Activated T-cell treated with anti-CD3 and anti-CD28 coated beads for 24 hours (primary cell): ENCODE measurements around the gene SPATA25.
A peak's percentile ranks its signal among the peaks of the same experiment; 100 is the strongest.
"Not testable (repeated sequence)": the region's sequence is repeated elsewhere in the genome, so short reads cannot be mapped to it uniquely, and the experiment has no call there.

ENCODE experiments used
- DNase-seq: peaks from one replicate; pipeline ENCODE4 v3.0.0-alpha.2; 2020; ENCODE audit warnings: low read depth

SPATA25 gene

GRCh38 chr20:45913116-45913515 lies 25.7 kb upstream of the SPATA25 start:
- no peak for DNase-seq

- DNase-seq, result no peak
Observed at GRCh38 chr20:45912344-45912682, 24.9 kb upstream of the SPATA25 start.

DNA sequence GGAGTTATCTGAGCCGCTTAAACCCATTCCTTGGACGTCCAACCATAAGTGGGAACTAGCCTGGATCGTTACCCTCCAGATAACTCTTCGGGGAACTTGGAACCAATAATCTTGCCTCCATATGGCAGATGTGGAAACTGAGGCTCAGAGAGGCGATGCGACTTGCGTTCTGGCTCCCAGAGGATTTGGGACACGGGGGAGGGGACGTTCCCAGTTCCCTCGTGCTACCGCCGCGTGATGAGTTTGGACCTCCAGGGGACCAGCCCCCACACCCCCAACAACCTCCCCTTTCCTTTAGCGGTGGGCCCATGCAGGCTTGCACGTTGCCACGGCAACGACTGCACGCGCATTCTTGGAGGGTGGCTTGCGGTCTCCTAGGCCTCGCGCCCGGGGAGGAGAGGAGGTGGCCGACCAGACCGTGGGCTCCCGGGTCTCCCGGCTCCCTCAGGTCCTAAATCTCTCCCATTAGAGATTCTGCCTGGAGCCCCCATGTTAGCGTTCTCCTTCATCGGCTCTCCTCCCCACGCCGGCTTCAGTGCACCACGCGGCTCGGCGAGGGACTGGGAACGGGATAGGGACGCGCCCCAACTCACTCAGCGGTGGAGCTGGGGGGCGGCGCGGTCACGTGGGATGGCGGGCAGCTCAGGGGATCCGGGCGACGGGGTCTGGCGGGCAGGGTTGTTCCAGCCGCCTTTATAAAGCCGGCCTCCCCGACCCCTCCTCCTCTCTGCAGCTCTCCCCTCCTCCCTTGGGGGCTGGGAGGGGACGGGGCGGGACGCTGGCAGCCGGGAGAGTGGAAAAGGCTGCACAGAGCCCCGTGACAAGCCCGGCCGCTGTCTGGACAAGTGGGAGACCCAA lies 24.3 kb upstream of the SPATA25 start, which contains the start of gene PLTP:
TSS of gene PLTP (minus strand) at position 670 of the 858 bp plus-strand sequence. CDS start 703 bp downstream, outside the sequence.
- no peak for DNase-seq

- peak; percentile 92 for DNase-seq
Observed at GRCh38 chr20:45910670-45911485, 23.5 kb upstream of the SPATA25 start.

DNA sequence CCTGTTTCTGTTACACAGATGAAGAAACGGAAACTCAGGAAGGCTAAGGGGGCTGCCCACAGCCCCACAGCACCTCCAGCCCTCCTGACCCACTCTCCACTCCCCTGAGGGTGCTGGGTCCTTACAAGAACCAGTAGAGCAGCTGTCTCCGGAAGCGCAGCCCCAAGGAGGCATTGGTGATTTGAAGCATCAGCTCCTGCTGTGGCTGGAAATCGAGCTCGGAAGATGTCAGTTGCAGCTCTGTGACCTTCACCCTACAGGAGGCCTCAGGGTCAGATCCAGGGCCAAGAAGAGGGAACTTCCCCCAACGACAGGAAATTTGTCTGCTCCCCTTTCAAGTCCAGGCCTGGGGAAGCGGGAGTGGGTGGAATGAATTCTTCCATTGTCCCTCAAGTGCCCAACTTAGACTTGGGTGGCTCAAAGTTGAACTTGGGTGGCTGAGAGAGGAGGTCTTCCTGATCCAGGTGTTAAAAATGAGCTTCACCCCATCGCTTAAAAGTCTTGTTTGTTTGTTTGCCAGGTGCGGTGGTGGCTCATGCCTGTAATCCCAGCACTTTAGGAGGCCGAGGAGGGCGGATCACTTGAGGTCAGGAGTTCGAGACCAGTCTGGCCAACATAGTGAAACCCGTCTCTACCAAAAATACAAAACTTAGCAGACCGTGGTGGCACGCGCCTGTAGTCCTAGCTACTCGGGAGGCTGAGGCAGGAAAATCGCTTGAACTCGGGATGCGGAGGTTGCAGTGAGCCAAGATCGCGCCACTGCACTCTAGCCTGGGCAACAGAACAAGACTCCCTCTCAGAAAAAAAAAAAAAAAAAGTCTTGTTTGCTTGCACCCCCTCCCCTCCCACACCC lies 22.6 kb upstream of the SPATA25 start:
- no peak for DNase-seq

DNA sequence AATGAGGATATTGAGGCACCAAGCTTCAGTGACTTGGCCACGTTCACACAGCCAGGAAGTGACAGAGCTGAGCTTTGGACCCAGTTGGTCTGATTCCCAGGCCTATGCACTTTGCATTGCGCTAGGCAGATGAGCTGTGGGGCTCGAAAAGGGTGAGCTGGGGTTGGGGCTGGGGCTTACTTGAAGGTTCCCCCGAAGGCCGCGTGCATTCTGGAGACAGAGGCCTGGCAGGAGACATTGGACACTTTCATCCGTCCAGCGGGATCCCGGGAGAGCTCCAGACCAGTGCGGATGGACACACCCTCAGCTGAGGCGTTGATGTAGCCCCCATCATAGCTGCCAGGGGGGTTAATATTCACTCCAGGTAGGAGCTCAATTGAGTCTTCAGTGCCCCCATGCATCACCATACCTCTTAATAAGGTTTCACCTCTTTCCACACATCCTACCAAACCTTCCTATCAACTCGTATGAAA lies 21.9 kb upstream of the SPATA25 start:
- no peak for DNase-seq

GRCh38 chr20:45908084-45908483 lies 20.7 kb upstream of the SPATA25 start:
- no peak for DNase-seq

GRCh38 chr20:45907219-45907948 lies 20.0 kb upstream of the SPATA25 start:
- DNase-seq, result no peak

- DNase-seq, result no peak
Observed at GRCh38 chr20:45905505-45906079, 18.2 kb upstream of the SPATA25 start.

- DNase-seq, result no peak
Observed at GRCh38 chr20:45904583-45905504, 17.4 kb upstream of the SPATA25 start.

DNA sequence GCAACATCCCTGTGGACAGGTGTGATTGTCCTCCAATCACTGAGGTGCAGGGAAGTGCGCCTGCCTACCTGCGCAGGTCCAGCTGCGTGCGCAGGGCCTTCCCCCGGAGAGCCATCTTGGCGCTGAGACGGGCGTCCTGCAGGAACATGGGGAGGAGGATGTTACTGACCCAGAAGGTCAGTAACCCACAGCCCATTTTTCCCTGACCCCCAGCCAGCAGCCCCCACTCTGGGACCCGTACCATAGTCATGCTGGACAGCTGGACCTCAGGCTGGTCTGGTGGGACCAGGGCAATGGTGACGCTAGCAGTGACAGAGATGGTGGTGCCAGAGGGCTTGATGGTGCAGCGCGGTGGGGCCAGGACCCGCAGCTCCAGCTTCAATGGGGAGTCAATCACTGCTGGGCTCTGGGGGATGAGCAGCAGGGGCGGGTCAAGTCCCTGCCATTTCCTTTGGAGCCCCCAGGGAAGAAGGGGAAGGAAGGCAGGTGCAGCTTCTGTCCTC lies 14.8 kb upstream of the SPATA25 start:
- DNase-seq, result no peak

DNA sequence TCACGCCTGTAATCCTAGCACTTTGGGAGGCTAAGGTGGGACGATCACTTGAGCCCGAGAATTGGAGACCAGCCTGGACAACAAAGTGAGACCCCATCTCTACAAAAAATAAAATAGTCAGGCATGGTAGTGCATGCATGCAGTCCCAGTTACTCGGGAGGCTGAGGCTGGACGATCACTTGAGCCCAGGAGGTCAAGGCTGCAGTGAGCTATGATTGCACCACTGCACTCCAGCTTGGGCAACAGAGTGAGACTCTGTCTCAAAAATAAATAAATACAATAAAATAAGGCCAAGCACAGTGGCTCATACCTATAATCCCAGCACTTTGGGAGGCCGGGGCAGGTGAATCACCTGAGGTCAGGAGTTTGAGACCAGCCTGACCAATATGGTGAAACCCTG lies 13.9 kb upstream of the SPATA25 start:
- not testable (repeated sequence) for DNase-seq

DNA sequence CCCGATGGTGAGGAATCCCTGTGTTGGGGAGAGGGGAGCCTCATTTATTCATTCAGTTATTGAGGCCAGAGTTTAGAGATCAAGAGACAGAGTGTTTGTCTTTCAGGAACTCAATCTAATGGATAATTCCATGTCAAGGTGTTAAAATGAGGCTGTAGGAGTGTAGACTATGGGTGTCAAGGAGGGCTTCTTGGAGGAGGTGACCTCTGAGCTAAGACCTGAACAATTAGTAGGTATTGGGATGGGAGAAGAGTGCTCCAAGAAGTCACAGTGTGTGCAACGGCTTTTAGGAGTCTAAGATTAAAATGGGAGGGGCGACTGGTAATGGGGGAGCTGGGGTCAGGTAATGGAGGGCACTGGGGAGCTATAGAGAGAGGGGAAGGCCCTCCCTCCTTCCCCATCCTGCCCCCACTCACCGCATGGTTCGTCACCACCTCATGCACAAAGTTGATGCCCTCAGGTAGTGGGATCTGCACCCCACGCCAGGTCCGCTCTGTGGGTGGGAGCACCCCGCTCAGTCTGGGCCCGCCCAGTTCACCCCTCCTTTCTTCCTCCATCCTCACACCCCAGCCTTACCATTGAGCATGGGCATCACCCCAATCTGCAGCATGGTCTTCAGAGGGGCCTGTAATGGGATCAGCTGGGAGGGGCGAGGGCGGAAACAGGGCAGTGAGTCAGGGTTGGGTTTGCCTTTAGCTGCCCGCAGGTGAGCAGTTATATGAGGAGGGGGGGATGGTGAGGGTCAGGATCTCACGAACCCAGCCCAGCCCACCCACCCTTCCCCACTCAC lies 11.8 kb upstream of the SPATA25 start:
- no peak for DNase-seq

- no peak for DNase-seq
Observed at GRCh38 chr20:45898285-45898684, 10.9 kb upstream of the SPATA25 start.

DNA sequence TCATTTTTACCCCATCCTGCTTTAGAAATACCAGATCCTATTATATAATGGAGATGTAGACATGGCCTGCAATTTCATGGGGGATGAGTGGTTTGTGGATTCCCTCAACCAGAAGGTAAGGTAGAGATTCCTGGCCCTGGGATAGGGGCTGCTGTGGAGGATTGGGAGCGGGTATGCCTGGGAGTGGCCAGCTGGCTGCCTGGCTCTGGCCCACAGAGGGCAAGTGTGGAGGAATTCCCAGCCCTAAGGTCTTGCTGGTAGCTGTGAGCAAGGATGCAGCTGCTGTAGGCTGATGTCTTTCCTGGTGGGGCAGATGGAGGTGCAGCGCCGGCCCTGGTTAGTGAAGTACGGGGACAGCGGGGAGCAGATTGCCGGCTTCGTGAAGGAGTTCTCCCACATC lies 10.3 kb upstream of the SPATA25 start:
- DNase-seq, result no peak

DNA sequence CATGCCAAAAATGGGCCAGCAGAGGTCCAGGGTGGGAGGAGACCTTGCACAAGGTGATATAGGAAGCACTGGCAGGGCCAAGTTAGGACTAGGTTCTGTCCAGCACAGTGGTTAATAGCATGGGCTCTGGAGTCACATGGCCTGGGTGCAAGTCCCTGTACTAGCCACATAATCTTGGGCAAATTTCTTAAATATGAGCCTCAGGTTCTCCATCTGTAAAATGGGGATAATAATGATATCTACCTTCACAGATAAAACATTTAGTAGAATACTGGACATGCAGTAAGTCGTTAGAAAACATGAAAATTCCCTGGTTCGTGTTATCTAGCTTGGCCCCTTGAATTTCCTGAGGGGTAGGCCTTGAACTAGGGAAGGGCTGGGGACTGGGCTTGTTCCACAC lies 9.9 kb upstream of the SPATA25 start:
- DNase-seq, result no peak

DNA sequence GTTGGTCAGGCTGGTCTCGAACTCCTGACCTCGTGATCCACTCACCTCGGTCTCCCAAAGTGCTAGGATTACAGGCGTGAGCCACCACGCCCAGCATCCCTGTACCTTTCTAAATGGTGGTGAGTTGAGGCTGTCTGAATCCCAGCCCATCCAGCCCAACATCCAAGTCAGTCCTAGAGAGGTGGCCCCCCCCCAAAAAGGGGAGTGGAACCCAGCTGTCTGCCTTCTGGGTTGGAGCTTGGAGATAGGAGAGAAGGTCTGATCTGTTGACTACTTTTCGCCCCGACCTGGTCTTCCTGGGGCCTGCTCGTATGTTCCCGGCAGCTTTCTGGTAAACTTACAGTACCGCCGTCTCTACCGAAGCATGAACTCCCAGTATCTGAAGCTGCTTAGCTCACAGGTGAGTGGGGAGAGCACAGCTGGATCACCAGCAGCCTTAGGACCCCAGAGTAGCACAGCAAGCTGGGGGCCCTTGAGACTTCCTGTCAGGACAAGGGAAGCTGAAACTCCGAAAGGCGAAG lies 9.3 kb upstream of the SPATA25 start:
- DNase-seq, result no peak

- no peak for DNase-seq
Observed at GRCh38 chr20:45894797-45895196, 7.4 kb upstream of the SPATA25 start.

GRCh38 chr20:45893831-45894230 lies 6.4 kb upstream of the SPATA25 start:
- DNase-seq, result no peak
